Activated naive CD8-positive, alpha-beta T cell treated with anti-CD3 and anti-CD28 coated beads for 36 hours (primary cell): ENCODE data around the gene CA12. TPM values are rescaled to one million over a fixed set of nuclear protein-coding genes. Genes with fewer than 3 reads are reported as not detected.

Experiments
- DNase-seq: peaks from one replicate; pipeline ENCODE4 v3.0.0; 2021
- H3K27ac Mint-ChIP-seq: one replicate; pipeline ENCODE4 v1.8.0; 2022; ENCODE audit warnings: mild to moderate bottlenecking, moderate library complexity, mixed read lengths
- H3K27me3 Mint-ChIP-seq: one replicate; pipeline ENCODE4 v1.8.0; 2022; ENCODE audit warnings: mild to moderate bottlenecking, mixed read lengths
- H3K36me3 Mint-ChIP-seq: one replicate; pipeline ENCODE4 v1.8.0; 2021; ENCODE audit warnings: mild to moderate bottlenecking, mixed read lengths
- H3K4me1 Mint-ChIP-seq: one replicate; pipeline ENCODE4 v1.8.0; 2021; ENCODE audit warnings: mixed read lengths
- H3K4me3 Mint-ChIP-seq: one replicate; pipeline ENCODE4 v1.8.0; 2022; ENCODE audit warnings: mild to moderate bottlenecking, moderate library complexity, mixed read lengths
- H3K9me3 Mint-ChIP-seq: one replicate; pipeline ENCODE4 v1.8.0; 2022; ENCODE audit warnings: mixed read lengths
- total RNA-seq, 2 experiments: library from RNA; stranded (reverse); gene quantifications; one replicate each; pipeline ENCODE4 v1.2.3, GENCODE V29; 2021

CA12 gene
- total RNA-seq, 2 experiments from 2014 or later: 0.39 TPM; not detected in 1

GRCh38 chr15:63362196-63362595 is 19.4 kb downstream of the CA12 start:
- no peaks in the 10 kb centered on the region for H3K9me3 Mint-ChIP-seq
- no peak overlapping the region for H3K4me3 Mint-ChIP-seq
- H3K27ac Mint-ChIP-seq: no peak overlapping the region
- H3K4me1 Mint-ChIP-seq: no peaks in the 10 kb centered on the region
- H3K27me3 Mint-ChIP-seq: no peaks in the 10 kb centered on the region
- no peaks in the 10 kb centered on the region for H3K36me3 Mint-ChIP-seq
- DNase-seq: no peak

- Mint-ChIP-seq H3K27me3 (no peaks in the 10 kb centered on the region), H3K27ac (no peak overlapping the region), H3K9me3 (no peaks in the 10 kb centered on the region), H3K36me3 (no peaks in the 10 kb centered on the region), H3K4me1 (no peaks in the 10 kb centered on the region), H3K4me3 (no peak overlapping the region)
- no peak for DNase-seq
Observed at GRCh38 chr15:63360170-63360569, 21.5 kb downstream of the CA12 start.

- Mint-ChIP-seq H3K9me3 (no peaks in the 10 kb centered on the region), H3K36me3 (no peaks in the 10 kb centered on the region), H3K4me3 (no peak overlapping the region), H3K27ac (no peak overlapping the region), H3K27me3 (no peaks in the 10 kb centered on the region), H3K4me1 (no peaks in the 10 kb centered on the region)
- DNase-seq: no peak
Observed at GRCh38 chr15:63358241-63359029, 23.2 kb downstream of the CA12 start.

- no peaks in the 10 kb centered on the region for H3K27me3 Mint-ChIP-seq
- DNase-seq: no peak
- no peak overlapping the region for H3K4me3 Mint-ChIP-seq
- H3K36me3 Mint-ChIP-seq: no peaks in the 10 kb centered on the region
- no peak overlapping the region for H3K27ac Mint-ChIP-seq
- H3K9me3 Mint-ChIP-seq: no peaks in the 10 kb centered on the region
- no peaks in the 10 kb centered on the region for H3K4me1 Mint-ChIP-seq
Observed at GRCh38 chr15:63357731-63358130, 23.9 kb downstream of the CA12 start.

- no peaks in the 10 kb centered on the region for H3K27me3 Mint-ChIP-seq
- H3K36me3 Mint-ChIP-seq: no peaks in the 10 kb centered on the region
- H3K9me3 Mint-ChIP-seq: no peaks in the 10 kb centered on the region
- H3K27ac Mint-ChIP-seq: no peak overlapping the region
- no peak overlapping the region for H3K4me3 Mint-ChIP-seq
- DNase-seq: no peak
- H3K4me1 Mint-ChIP-seq: no peaks in the 10 kb centered on the region
Observed at GRCh38 chr15:63357061-63357460, 24.6 kb downstream of the CA12 start.

- no peaks in the 10 kb centered on the region for H3K36me3 Mint-ChIP-seq
- H3K4me1 Mint-ChIP-seq: no peaks in the 10 kb centered on the region
- no peak overlapping the region for H3K27ac Mint-ChIP-seq
- H3K9me3 Mint-ChIP-seq: no peaks in the 10 kb centered on the region
- no peaks in the 10 kb centered on the region for H3K27me3 Mint-ChIP-seq
- no peak overlapping the region for H3K4me3 Mint-ChIP-seq
- no peak for DNase-seq
Observed at GRCh38 chr15:63354821-63355650, 26.6 kb downstream of the CA12 start.

GRCh38 chr15:63353887-63354286 is 27.8 kb downstream of the CA12 start:
- DNase-seq: no peak
- no peaks in the 10 kb centered on the region for H3K4me1 Mint-ChIP-seq
- no peaks in the 10 kb centered on the region for H3K36me3 Mint-ChIP-seq
- H3K4me3 Mint-ChIP-seq: no peak overlapping the region
- H3K27ac Mint-ChIP-seq: no peak overlapping the region
- no peaks in the 10 kb centered on the region for H3K27me3 Mint-ChIP-seq
- H3K9me3 Mint-ChIP-seq: no peaks in the 10 kb centered on the region

- H3K4me1 Mint-ChIP-seq: no peaks in the 10 kb centered on the region
- no peaks in the 10 kb centered on the region for H3K36me3 Mint-ChIP-seq
- H3K27ac Mint-ChIP-seq: no peak overlapping the region
- no peak overlapping the region for H3K4me3 Mint-ChIP-seq
- no peaks in the 10 kb centered on the region for H3K27me3 Mint-ChIP-seq
- no peaks in the 10 kb centered on the region for H3K9me3 Mint-ChIP-seq
- no peak for DNase-seq
Observed at GRCh38 chr15:63353261-63353660, 28.4 kb downstream of the CA12 start.

- Mint-ChIP-seq H3K36me3 (no peaks in the 10 kb centered on the region), H3K9me3 (no peaks in the 10 kb centered on the region), H3K4me1 (no peaks in the 10 kb centered on the region), H3K4me3 (no peak overlapping the region), H3K27me3 (no peaks in the 10 kb centered on the region), H3K27ac (no peak overlapping the region)
- DNase-seq: no peak
Observed at GRCh38 chr15:63352808-63353207, 28.8 kb downstream of the CA12 start.

GRCh38 chr15:63351170-63351569 is 30.5 kb downstream of the CA12 start:
- H3K9me3 Mint-ChIP-seq: no peaks in the 10 kb centered on the region
- no peaks in the 10 kb centered on the region for H3K27me3 Mint-ChIP-seq
- no peak for DNase-seq
- H3K27ac Mint-ChIP-seq: no peak overlapping the region
- H3K4me3 Mint-ChIP-seq: no peak overlapping the region
- H3K4me1 Mint-ChIP-seq: no peaks in the 10 kb centered on the region
- no peaks in the 10 kb centered on the region for H3K36me3 Mint-ChIP-seq

- no peak for DNase-seq
- H3K4me1 Mint-ChIP-seq: no peaks in the 10 kb centered on the region
- no peaks in the 10 kb centered on the region for H3K36me3 Mint-ChIP-seq
- H3K4me3 Mint-ChIP-seq: no peak overlapping the region
- H3K9me3 Mint-ChIP-seq: no peaks in the 10 kb centered on the region
- no peak overlapping the region for H3K27ac Mint-ChIP-seq
- H3K27me3 Mint-ChIP-seq: no peaks in the 10 kb centered on the region
Observed at GRCh38 chr15:63350178-63350621, 31.4 kb downstream of the CA12 start.

GRCh38 chr15:63349621-63350020 is 32.0 kb downstream of the CA12 start:
- Mint-ChIP-seq H3K27ac (no peak overlapping the region), H3K9me3 (no peaks in the 10 kb centered on the region), H3K4me3 (no peak overlapping the region), H3K27me3 (no peaks in the 10 kb centered on the region), H3K36me3 (no peaks in the 10 kb centered on the region), H3K4me1 (no peaks in the 10 kb centered on the region)
- DNase-seq: no peak

- no peak overlapping the region for H3K4me3 Mint-ChIP-seq
- H3K36me3 Mint-ChIP-seq: no peaks in the 10 kb centered on the region
- DNase-seq: no peak
- no peaks in the 10 kb centered on the region for H3K4me1 Mint-ChIP-seq
- H3K27me3 Mint-ChIP-seq: no peaks in the 10 kb centered on the region
- no peak overlapping the region for H3K27ac Mint-ChIP-seq
- H3K9me3 Mint-ChIP-seq: no peaks in the 10 kb centered on the region
Observed at GRCh38 chr15:63349156-63349555, 32.5 kb downstream of the CA12 start.

- no peak for DNase-seq
- no peak overlapping the region for H3K4me3 Mint-ChIP-seq
- H3K9me3 Mint-ChIP-seq: no peaks in the 10 kb centered on the region
- H3K36me3 Mint-ChIP-seq: no peaks in the 10 kb centered on the region
- H3K27me3 Mint-ChIP-seq: no peaks in the 10 kb centered on the region
- no peaks in the 10 kb centered on the region for H3K4me1 Mint-ChIP-seq
- H3K27ac Mint-ChIP-seq: no peak overlapping the region
Observed at GRCh38 chr15:63348392-63348791, 33.3 kb downstream of the CA12 start.

GRCh38 chr15:63347074-63347857 is 34.4 kb downstream of the CA12 start:
- DNase-seq: no peak
- H3K4me1 Mint-ChIP-seq: peaks cover 2% of the 10 kb centered on the region
- H3K27ac Mint-ChIP-seq: no peak overlapping the region
- H3K36me3 Mint-ChIP-seq: no peaks in the 10 kb centered on the region
- no peaks in the 10 kb centered on the region for H3K27me3 Mint-ChIP-seq
- H3K9me3 Mint-ChIP-seq: no peaks in the 10 kb centered on the region
- no peak overlapping the region for H3K4me3 Mint-ChIP-seq
